GM18861 (cell line): Measurements from ENCODE around the gene UCK2.

Experiments used
- ATAC-seq: cut with Tn5 transposase; IDR thresholded peaks from one replicate; pipeline ENCODE4 v1.9.1; 2021; ENCODE audit not compliant: unreplicated experiment

The UCK2 gene

GRCh38 chr1:165897326-165898303 lies 70.2 kb downstream of the UCK2 start:
- ATAC-seq, result no peak

DNA sequence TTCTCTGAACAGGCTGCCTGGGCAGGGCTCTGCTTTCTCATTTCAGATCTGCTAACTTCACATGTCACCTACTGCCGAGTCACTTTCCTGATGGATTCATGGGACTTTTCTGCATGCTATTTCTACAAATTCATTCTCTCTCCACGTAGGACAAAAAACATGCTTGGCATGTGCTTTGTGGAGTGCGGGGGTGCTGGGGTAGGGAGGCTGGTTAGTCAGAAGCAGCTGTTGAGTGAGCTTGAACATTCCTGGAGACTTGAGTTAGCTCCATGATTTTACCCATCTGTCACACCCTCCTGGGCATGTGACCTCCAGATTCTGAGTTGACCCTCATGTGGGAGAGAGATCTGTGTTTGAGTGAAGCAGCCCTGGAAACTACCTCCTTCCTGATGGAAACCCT lies 71.4 kb downstream of the UCK2 start:
- ATAC-seq, result no peak

DNA sequence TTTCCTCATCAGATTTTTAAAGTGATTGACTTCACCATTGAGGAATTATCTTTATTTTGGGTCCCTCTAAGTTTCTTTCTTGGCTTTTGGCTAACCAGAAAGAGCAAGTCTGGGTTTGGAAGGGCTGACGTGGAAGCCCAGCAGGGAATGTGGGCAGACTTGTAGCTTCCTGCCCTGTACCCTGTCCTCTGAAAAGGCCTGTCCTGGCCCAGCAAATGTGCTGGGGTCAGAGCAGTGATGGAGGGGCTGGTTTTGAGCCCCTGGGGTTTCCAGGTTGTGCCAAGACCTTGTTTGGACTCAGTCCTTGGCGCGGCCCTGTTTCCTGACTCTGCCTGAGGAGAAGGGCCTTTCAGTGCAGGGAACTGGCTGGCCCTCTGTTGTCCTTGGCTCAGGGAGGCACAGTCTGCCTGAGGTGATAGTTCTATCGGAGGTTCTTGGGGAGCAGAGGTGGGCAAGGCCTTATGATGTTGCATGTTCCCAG lies 72.1 kb downstream of the UCK2 start:
- no peak for ATAC-seq

DNA sequence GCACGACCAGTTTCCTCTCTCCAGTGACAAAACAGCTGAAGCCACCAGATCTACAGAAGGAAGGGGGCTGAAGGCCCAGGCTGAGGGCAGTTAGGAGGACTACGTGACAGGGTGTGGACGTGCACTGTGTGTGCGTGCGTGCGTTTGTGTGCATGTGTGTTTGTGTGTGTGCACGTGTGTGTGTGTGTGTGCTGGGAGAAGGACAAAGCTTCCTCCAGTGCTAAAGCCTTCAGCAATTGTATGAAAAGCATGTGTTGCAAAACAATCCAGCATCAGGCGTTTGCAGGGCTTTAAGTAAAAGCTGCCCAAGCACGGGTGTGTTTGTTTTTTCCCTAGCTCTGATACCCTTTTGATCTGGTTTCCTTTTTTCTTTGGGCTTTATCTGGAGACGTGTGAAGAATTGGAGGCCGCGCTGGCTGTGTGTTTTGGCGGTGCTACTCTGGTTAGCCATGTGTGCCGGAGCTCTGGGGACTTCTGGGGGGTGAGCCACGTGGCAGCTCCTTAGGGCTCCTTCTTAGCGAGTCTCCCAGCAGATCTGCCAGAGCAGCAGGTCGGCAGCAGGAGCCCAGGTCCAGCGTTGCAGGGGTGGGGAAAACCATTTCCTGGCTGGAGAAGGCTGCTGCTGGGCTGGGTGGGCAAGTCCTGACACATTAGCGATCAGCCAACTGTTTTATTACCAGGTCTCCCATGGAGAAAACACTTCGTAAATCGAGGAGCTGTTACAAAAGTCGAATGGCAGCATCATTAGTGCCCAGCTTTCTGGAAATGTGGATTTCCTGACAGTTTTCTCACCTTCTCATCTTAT lies 73.4 kb downstream of the UCK2 start:
- ATAC-seq, result no peak

DNA sequence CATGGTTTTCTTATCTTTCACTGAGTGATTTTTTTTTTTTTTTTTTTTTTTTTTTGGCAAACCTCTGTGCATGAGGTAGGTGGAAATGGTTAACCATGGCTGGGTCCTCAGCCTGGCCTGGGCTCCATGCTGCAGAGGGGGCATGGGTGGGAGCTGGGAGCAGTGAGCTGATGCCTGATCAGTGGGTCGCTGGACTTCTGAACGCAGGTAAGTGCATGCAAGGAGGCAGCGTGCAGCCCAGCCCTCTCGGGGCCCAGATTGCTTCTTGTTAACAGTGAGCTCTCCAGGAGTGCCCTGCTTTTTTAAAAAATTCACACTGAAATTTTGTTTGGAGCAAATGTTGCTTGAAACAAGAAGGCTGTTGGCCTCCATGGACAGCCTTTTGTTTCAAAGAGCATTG lies 75.2 kb downstream of the UCK2 start:
- no peak for ATAC-seq

- ATAC-seq, result no peak
Observed at GRCh38 chr1:165903672-165904071, 76.3 kb downstream of the UCK2 start.

GRCh38 chr1:165904948-165905347 lies 77.5 kb downstream of the UCK2 start:
- ATAC-seq, result no peak

- ATAC-seq, result no peak
Observed at GRCh38 chr1:165905853-165906252, 78.4 kb downstream of the UCK2 start.

GRCh38 chr1:165907256-165907857 lies 79.9 kb downstream of the UCK2 start:
- ATAC-seq, result no peak

DNA sequence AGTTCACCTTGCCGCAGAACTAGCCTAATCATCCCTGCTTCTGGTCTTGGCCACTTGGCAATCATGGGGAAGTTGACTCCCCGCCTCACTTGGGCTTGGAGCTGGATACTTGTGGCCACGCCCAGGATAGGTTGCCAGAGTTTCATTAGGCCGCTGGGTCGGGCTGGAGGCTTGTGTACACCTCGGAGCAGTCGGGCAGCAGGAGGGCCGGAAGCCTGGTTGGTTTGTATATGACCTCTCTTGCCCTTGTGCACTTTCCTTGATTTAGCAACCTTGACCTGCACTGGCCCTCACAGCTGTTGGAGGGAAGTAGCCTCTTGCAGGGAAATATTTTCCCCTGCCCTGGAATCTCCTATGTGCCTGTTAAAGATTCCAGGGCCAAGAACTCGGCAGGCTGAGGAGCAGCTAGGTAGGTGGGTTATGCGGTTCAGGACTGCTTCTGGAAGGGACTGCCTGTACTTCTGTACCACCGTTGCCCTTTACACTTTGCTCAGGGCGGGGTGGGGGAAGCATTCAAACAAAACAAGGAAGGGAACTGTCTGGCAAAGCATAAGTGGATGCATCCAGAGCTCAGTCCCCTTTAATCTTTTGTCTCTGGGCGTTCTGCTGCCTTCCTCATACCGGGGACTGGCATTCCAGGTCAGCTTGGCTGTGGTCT lies 83.5 kb downstream of the UCK2 start:
- no peak for ATAC-seq

- no peak for ATAC-seq
Observed at GRCh38 chr1:165911609-165912281, 84.3 kb downstream of the UCK2 start.

DNA sequence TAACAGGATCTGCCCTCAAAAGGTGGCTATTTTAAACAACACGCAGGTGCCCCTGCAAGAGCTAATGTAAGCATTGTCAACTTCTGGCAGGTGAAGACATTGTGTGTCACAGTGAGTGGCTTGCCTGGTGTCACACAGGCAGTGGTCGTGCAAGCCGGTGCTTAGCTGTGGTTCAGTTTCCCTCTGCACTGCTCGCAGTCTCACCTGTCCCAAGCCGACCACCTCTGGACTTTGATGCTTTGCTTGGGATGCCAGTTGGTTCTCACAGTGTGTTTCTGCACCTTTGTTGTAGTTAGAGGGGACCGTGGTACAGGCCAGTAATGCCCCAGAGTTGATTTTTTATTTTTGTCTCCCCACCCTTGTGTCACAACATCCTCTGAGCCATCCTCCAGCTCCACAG lies 85.2 kb downstream of the UCK2 start:
- ATAC-seq, result no peak

- ATAC-seq, result peak; percentile 73
Observed at GRCh38 chr1:165914136-165914798, 86.9 kb downstream of the UCK2 start.

GRCh38 chr1:165915480-165915879 lies 88.1 kb downstream of the UCK2 start:
- ATAC-seq, result no peak

GRCh38 chr1:165915932-165916348 lies 88.5 kb downstream of the UCK2 start:
- ATAC-seq, result no peak

DNA sequence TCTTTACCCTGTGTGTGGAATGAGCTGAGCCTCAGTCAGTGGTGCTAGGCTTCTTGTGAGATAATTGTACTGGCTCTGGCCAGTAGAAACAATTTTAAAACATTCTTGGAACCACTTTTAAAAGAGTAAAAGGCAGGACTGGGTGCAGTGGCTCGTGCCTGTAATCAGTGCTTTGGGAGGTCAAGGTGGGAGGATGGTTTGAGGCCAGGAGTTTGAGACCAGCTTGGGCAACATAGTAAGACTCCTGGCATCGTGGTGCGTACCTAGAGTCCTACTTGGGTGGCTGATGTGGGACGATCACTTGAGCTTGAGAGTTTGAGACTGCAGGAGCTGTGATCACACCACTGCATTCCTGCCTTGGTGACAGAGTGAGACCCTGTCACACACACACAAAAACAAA lies 89.8 kb downstream of the UCK2 start:
- no peak for ATAC-seq

GRCh38 chr1:165924117-165924516 lies 96.7 kb downstream of the UCK2 start:
- no peak for ATAC-seq

GRCh38 chr1:165925498-165926079 lies 98.2 kb downstream of the UCK2 start:
- ATAC-seq, result no peak

- ATAC-seq, result peak; percentile 76
Observed at GRCh38 chr1:165927169-165927568, 99.8 kb downstream of the UCK2 start.
